Effector CD8-positive, alpha-beta T cell (primary cell): ENCODE measurements around the gene CANX.
"Not testable (repeated sequence)": the region's sequence is repeated elsewhere in the genome, so short reads cannot be mapped to it uniquely, and the experiment has no call there.

Experiments used
- DNase-seq: peaks from one replicate; lab custom pipeline; 2025; lab: John Stamatoyannopoulos, UW

Gene CANX

GRCh38 chr5:179697993-179698934 is 503 bp upstream of the CANX start:
- DNase-seq, result peak; percentile 97

- no peak for DNase-seq
Observed at GRCh38 chr5:179699616-179700237, 960 bp downstream of the CANX start.

- DNase-seq, result no peak
Observed at GRCh38 chr5:179700401-179700918, 1.7 kb downstream of the CANX start.

GRCh38 chr5:179716286-179716685 is 17.5 kb downstream of the CANX start:
- no peak for DNase-seq

- no peak for DNase-seq
Observed at GRCh38 chr5:179720222-179720621, 21.5 kb downstream of the CANX start.

GRCh38 chr5:179724163-179724562 is 25.4 kb downstream of the CANX start:
- no peak for DNase-seq

- DNase-seq, result no peak
Observed at GRCh38 chr5:179727106-179727505, 28.3 kb downstream of the CANX start.

GRCh38 chr5:179729303-179729702 is 30.5 kb downstream of the CANX start:
- no peak for DNase-seq

GRCh38 chr5:179729727-179730126 is 31.0 kb downstream of the CANX start:
- no peak for DNase-seq

- no peak for DNase-seq
Observed at GRCh38 chr5:179730356-179730755, 31.6 kb downstream of the CANX start.

GRCh38 chr5:179730852-179731251 is 32.1 kb downstream of the CANX start:
- no peak for DNase-seq

- DNase-seq, result no peak
Observed at GRCh38 chr5:179731791-179732411, 33.1 kb downstream of the CANX start.

- peak; percentile 99 for DNase-seq
Observed at GRCh38 chr5:179732412-179732917, 33.7 kb downstream of the CANX start, which contains the start of gene MAML1. Gene MAML1 (plus strand): TSS chr5:179732822. CDS start chr5:179733113, 291 bp downstream.

GRCh38 chr5:179732918-179733771 is 34.4 kb downstream of the CANX start:
- DNase-seq, result peak; percentile 29

- DNase-seq, result no peak
Observed at GRCh38 chr5:179733772-179734126, 35.0 kb downstream of the CANX start.

GRCh38 chr5:179734536-179735164 is 35.9 kb downstream of the CANX start:
- no peak for DNase-seq

GRCh38 chr5:179738742-179739141 is 40.0 kb downstream of the CANX start:
- no peak for DNase-seq

- not testable (repeated sequence) for DNase-seq
Observed at GRCh38 chr5:179744106-179744505, 45.3 kb downstream of the CANX start.

- no peak for DNase-seq
Observed at GRCh38 chr5:179746872-179747271, 48.1 kb downstream of the CANX start.

- no peak for DNase-seq
Observed at GRCh38 chr5:179747811-179748210, 49.0 kb downstream of the CANX start.
